ENCODE results near the gene SAP30BP. TPM values are rescaled to one million over a fixed set of nuclear protein-coding genes. Genes with fewer than 3 reads are reported as not detected.
A peak's percentile ranks its signal among the peaks of the same experiment; 100 is the strongest.

Gene SAP30BP
- polyA plus RNA-seq, 1 donor from 2014 or later = 119 TPM

DNA sequence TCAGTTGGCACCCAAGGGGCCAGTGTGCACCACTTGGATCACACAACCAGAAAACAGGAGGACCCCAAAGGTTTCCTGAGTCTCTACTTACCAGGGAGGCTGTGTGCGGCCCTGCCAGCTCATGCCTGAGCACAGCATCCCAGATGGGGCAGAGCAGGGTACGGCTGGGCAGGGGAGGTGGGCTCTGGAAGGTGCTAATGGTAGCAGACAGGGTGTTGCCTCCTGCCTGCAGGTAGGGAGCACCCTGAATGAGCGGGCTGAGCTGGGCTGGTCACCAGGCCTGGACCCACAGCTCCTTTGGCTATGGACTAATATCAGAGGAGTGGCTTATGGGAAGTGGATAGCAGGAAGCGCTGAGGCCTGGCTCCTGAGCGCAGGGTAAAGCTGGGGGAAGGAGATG is 14.8 kb upstream of the SAP30BP start:
- Mint-ChIP-seq H3K9me3 (no peaks in the 10 kb centered on the region), H3K27ac (peak overlapping the region in 1 of 3 donors; percentile 29), H3K4me1 (peaks cover 1 to 5% (median 3%) of the 10 kb centered on the region in 3 donors), H3K36me3 (peaks cover 4% of the 10 kb centered on the region), H3K4me3 (no peak overlapping the region), H3K27me3 (no peaks in the 10 kb centered on the region)

GRCh38 chr17:75652934-75653549 is 14.1 kb upstream of the SAP30BP start:
- Mint-ChIP-seq H3K9me3 (no peaks in the 10 kb centered on the region), H3K36me3 (peaks cover 4% of the 10 kb centered on the region), H3K27ac (peak overlapping the region in 1 of 3 donors; percentile 29), H3K27me3 (no peaks in the 10 kb centered on the region), H3K4me1 (peaks cover 2 to 5% (median 3%) of the 10 kb centered on the region in 3 donors), H3K4me3 (no peak overlapping the region)

DNA sequence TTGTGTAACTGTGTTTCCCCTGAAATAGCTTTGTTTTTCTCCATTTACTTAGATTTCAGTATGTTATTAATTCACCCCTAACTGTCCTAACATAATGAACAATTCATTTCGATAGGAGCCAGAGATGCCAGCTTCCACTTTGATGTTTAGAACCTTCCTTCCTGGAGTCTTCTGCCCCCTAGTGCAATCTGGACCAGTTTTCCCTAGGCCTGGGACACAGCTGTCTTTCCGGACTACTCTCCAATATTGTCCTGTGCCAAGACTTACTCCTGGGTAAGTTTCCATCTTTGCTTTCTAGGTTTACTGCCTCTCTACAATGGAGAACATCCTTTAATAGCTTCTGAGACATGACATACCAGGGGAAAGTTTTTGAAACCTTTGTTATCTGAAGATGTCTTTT is 13.0 kb upstream of the SAP30BP start:
- H3K27ac Mint-ChIP-seq = no peak overlapping the region
- peaks cover 2 to 5% (median 3%) of the 10 kb centered on the region in 3 donors for H3K4me1 Mint-ChIP-seq
- no peaks in the 10 kb centered on the region for H3K9me3 Mint-ChIP-seq
- H3K27me3 Mint-ChIP-seq = no peaks in the 10 kb centered on the region
- no peak overlapping the region for H3K4me3 Mint-ChIP-seq
- peaks cover 4% of the 10 kb centered on the region for H3K36me3 Mint-ChIP-seq

DNA sequence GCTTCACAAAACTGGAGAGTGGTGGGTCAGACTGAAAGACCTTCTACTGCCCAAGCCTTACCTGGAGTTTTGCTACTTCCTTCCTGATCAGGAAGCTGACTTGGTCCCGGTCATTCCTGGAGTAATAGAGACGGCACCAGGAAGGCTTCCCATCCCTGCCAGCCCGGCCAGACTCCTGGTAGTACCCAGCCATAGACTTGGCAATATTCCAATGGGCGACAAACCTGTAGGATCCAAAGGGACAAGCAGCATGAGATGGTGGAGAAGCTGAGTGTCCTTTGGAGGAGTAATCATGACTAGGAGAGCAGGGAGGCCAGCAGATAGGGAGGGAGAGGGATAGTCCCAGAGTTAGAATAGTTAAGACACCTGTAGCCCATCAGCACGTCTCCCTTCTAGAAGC is 8.9 kb upstream of the SAP30BP start:
- Mint-ChIP-seq H3K4me3 (no peak overlapping the region), H3K36me3 (no peaks in the 10 kb centered on the region), H3K27ac (no peak overlapping the region), H3K4me1 (peaks cover 3 to 6% (median 5%) of the 10 kb centered on the region in 3 donors), H3K9me3 (no peaks in the 10 kb centered on the region), H3K27me3 (no peaks in the 10 kb centered on the region)

GRCh38 chr17:75661531-75661930 is 5.6 kb upstream of the SAP30BP start:
- Mint-ChIP-seq H3K27me3 (no peaks in the 10 kb centered on the region), H3K27ac (no peak overlapping the region), H3K36me3 (no peaks in the 10 kb centered on the region), H3K9me3 (no peaks in the 10 kb centered on the region), H3K4me3 (no peak overlapping the region), H3K4me1 (peaks cover 5 to 20% (median 17%) of the 10 kb centered on the region in 3 donors)

GRCh38 chr17:75662511-75662910 is 4.6 kb upstream of the SAP30BP start:
- Mint-ChIP-seq H3K4me3 (no peak overlapping the region), H3K9me3 (no peaks in the 10 kb centered on the region), H3K4me1 (peaks cover 5 to 18% (median 17%) of the 10 kb centered on the region in 3 donors), H3K36me3 (no peaks in the 10 kb centered on the region), H3K27me3 (no peaks in the 10 kb centered on the region), H3K27ac (no peak overlapping the region)

DNA sequence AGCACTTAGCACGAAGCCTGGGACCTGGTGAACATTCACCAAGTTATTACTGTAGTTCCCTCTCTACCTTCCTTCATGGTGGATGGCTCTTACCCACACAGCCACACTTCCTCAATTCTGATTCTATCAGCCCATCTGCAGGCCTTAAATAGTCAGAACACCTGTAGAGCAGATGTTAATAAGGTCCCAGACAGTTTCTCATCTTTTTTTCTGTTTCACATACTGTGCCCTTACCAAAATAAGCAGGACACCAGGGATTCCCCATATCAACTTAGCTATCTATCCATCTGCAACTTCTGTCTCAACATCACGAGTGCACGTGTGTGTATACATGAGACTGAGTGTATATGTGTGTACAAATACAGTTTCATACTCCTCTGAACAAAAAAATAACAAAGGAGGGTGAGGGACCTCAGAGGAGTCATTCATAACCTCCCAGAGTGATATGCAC is 3.0 kb upstream of the SAP30BP start:
- Mint-ChIP-seq H3K4me3 (peak overlapping the region; percentile 3 to 66 (median 53)), H3K36me3 (no peaks in the 10 kb centered on the region), H3K4me1 (peaks cover 11 to 23% (median 17%) of the 10 kb centered on the region in 3 donors), H3K9me3 (no peaks in the 10 kb centered on the region), H3K27ac (peak overlapping the region; percentile 60 to 96 (median 88)), H3K27me3 (no peaks in the 10 kb centered on the region)

DNA sequence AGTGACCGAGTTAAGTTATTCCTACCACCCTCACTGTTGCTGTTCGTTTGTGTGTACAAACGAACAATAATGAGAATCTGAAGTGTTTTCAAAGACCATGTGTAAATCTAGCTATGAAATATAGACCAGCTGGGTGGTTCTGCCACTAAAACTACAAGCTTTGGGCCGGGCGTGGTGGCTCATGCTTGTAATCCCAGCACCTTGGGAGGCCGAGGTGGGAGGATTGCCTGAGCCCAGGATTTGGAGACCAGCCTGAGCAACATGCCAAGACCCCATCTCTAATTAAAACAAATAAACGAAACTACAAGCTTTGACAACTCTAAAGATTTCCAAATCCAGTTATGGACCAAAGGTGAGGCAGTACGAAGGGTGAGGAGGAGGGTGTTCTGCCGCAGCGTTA is 1.2 kb upstream of the SAP30BP start:
- H3K9me3 Mint-ChIP-seq = no peaks in the 10 kb centered on the region
- H3K4me1 Mint-ChIP-seq = peaks cover 18 to 24% (median 22%) of the 10 kb centered on the region in 3 donors
- peak overlapping the region in 3 of 4 donors; percentile 7 to 74 (median 53) for H3K4me3 Mint-ChIP-seq
- peak overlapping the region; percentile 31 to 84 (median 76) for H3K27ac Mint-ChIP-seq
- H3K27me3 Mint-ChIP-seq = no peaks in the 10 kb centered on the region
- no peaks in the 10 kb centered on the region for H3K36me3 Mint-ChIP-seq

GRCh38 chr17:75667825-75668224 is 687 bp downstream of the SAP30BP start:
- peaks cover 18 to 23% (median 20%) of the 10 kb centered on the region in 3 donors for H3K4me1 Mint-ChIP-seq
- H3K27ac Mint-ChIP-seq = no peak overlapping the region
- H3K27me3 Mint-ChIP-seq = no peaks in the 10 kb centered on the region
- H3K36me3 Mint-ChIP-seq = no peaks in the 10 kb centered on the region
- H3K4me3 Mint-ChIP-seq = no peak overlapping the region
- H3K9me3 Mint-ChIP-seq = no peaks in the 10 kb centered on the region

DNA sequence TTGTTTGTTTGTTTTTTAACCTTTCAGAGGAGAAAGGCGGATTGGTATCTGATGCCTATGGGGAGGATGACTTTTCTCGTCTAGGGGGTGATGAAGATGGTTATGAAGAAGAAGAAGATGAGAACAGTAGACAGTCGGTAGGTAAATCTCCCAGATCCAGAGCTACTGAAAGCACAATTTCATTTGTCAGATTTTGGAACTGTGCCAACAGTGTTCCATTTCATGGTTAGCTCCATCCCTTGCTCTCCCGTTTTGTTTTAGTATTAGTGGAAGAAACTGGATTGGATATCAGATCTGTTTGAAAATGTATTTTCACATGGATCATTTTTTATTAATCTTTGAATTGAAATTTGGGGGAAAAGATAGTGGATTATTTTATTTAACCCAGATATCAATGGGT is 1.4 kb downstream of the SAP30BP start:
- Mint-ChIP-seq H3K4me1 (peaks cover 18 to 23% (median 20%) of the 10 kb centered on the region in 3 donors), H3K9me3 (no peaks in the 10 kb centered on the region), H3K4me3 (no peak overlapping the region), H3K36me3 (no peaks in the 10 kb centered on the region), H3K27ac (peak overlapping the region in 1 of 3 donors; percentile 20), H3K27me3 (no peaks in the 10 kb centered on the region)

- H3K4me1 Mint-ChIP-seq = peaks cover 8 to 17% (median 13%) of the 10 kb centered on the region in 3 donors
- H3K4me3 Mint-ChIP-seq = peak overlapping the region in 2 of 4 donors; percentile 38 to 57
- H3K36me3 Mint-ChIP-seq = no peaks in the 10 kb centered on the region
- H3K9me3 Mint-ChIP-seq = no peaks in the 10 kb centered on the region
- peak overlapping the region in 1 of 3 donors; percentile 36 for H3K27ac Mint-ChIP-seq
- no peaks in the 10 kb centered on the region for H3K27me3 Mint-ChIP-seq
Measured at GRCh38 chr17:75670868-75671267, 3.7 kb downstream of the SAP30BP start.

DNA sequence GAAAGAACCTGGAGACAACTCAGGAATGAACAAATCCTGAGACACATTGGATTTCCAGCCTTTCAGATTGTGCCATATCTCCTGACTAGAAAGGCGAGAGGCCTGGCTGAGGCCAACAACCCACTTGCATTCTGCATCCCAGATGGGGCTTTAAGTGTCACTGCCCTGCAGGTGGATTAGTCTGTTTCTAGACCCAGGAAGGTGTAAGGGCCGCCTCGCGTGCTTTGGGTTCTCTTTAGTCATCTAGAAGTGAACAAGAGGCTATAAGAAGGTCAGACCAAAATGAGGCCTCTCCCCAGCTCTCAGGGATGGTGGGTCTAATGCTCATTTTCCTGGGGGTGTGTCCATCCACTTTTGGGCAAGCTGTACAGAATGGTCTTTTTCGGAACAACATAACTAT is 4.9 kb downstream of the SAP30BP start:
- H3K36me3 Mint-ChIP-seq = no peaks in the 10 kb centered on the region
- H3K4me1 Mint-ChIP-seq = peaks cover 7 to 22% (median 15%) of the 10 kb centered on the region in 3 donors
- H3K27me3 Mint-ChIP-seq = no peaks in the 10 kb centered on the region
- peak overlapping the region in 1 of 4 donors; percentile 57 for H3K4me3 Mint-ChIP-seq
- no peak overlapping the region for H3K27ac Mint-ChIP-seq
- no peaks in the 10 kb centered on the region for H3K9me3 Mint-ChIP-seq

DNA sequence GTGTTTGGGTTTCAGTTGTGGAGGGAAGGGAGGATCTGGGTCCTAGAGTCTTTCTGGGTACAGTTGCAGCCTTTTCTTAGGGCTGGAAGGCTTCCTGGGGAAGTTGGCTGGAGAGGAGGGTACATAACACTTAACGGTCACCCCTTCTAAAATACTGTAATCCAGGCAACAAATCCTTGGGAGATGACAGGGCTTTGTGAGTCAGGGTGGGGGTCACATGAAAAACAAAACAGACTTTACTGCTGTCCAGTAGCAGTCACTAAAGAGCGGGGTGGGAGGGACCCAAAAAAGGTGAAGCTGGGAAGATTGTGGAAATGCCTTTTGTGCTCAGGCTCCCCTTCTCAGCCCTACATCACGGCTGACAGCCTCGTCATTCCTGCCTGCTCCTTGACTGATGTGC is 6.3 kb downstream of the SAP30BP start:
- no peaks in the 10 kb centered on the region for H3K9me3 Mint-ChIP-seq
- H3K4me3 Mint-ChIP-seq = peak overlapping the region in 1 of 4 donors; percentile 42
- no peaks in the 10 kb centered on the region for H3K36me3 Mint-ChIP-seq
- H3K27ac Mint-ChIP-seq = no peak overlapping the region
- H3K4me1 Mint-ChIP-seq = peaks cover 6 to 17% (median 17%) of the 10 kb centered on the region in 3 donors
- no peaks in the 10 kb centered on the region for H3K27me3 Mint-ChIP-seq

- no peak overlapping the region for H3K27ac Mint-ChIP-seq
- no peaks in the 10 kb centered on the region for H3K27me3 Mint-ChIP-seq
- H3K9me3 Mint-ChIP-seq = no peaks in the 10 kb centered on the region
- H3K36me3 Mint-ChIP-seq = no peaks in the 10 kb centered on the region
- no peak overlapping the region for H3K4me3 Mint-ChIP-seq
- H3K4me1 Mint-ChIP-seq = peaks cover 4 to 13% (median 9%) of the 10 kb centered on the region in 3 donors
Measured at GRCh38 chr17:75676461-75676860, 9.3 kb downstream of the SAP30BP start.

DNA sequence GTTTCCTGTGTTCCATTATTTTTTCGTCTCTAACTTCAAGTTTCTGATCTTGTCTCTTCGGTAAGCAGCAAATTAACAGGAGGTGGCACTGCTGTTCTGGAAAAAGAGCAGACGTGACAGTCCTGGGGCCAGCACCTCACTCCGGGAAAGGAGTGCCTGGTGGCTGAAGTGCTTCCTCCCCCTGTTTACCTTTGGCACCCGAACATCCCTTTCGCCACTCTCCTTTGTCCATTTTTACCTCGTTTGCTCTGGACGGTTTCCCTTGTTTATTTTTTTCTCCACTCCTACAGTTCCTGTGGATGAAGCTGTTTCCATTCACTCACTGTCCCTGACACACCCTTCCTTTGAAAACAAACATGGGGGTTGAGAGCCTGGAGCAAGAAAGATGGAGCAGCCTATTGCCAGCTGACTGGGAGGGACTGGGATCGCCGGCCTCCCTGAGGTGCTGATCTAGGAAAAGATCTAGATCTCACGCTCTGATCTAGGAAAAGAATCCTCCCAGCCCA is 12.6 kb downstream of the SAP30BP start:
- H3K4me1 Mint-ChIP-seq = peaks cover 9 to 20% (median 18%) of the 10 kb centered on the region in 3 donors
- no peak overlapping the region for H3K27ac Mint-ChIP-seq
- no peaks in the 10 kb centered on the region for H3K36me3 Mint-ChIP-seq
- no peaks in the 10 kb centered on the region for H3K9me3 Mint-ChIP-seq
- H3K27me3 Mint-ChIP-seq = no peaks in the 10 kb centered on the region
- H3K4me3 Mint-ChIP-seq = no peak overlapping the region

DNA sequence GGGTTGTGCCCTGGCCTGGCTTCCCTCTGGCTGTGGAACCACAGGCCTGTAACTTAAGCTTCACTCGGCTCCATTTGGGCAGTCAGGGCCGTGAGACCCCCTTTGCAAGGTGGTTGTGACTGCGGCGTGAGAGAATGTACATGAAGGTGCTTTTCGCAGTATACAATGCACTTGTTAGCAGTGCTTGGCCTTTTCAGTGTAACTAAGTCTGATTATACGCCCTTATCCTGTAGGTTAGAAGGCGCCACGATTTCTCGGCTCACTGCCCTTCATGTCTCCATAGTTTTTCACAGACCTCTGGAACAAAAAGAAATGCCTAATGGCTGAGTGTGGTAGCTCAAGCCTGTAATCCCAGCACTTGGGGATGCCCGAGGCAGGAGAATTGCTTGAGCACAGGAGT is 13.3 kb downstream of the SAP30BP start:
- no peaks in the 10 kb centered on the region for H3K9me3 Mint-ChIP-seq
- H3K4me1 Mint-ChIP-seq = peaks cover 15 to 21% (median 19%) of the 10 kb centered on the region in 3 donors
- H3K27ac Mint-ChIP-seq = peak overlapping the region in 2 of 3 donors; percentile 19 to 23
- no peak overlapping the region for H3K4me3 Mint-ChIP-seq
- no peaks in the 10 kb centered on the region for H3K36me3 Mint-ChIP-seq
- H3K27me3 Mint-ChIP-seq = no peaks in the 10 kb centered on the region

All from IgD-negative memory B cell (primary cell).